Thymus (tissue), 11 donors: ENCODE data around the gene NGFR. TPM values are rescaled to one million over a fixed set of nuclear protein-coding genes. Genes with fewer than 3 reads are reported as not detected.

Source experiments
- DNase-seq, 9 donors: peaks; one replicate each; pipeline ENCODE4 v3.0.0-alpha.2; 2013; ENCODE audit warnings: low spot score in 9 of 9, low read depth in 6 of 9, missing footprints in 1 of 9
- H3K27ac ChIP-seq, 2 donors: one replicate each; pipeline ENCODE4 v1.5.1; 2013; ENCODE audit warnings: control low read depth in 1 of 2, low read depth in 1 of 2, low read length in 1 of 2, mild to moderate bottlenecking in 1 of 2, moderate library complexity in 1 of 2
- H3K27me3 ChIP-seq, 2 donors: one replicate each; pipeline ENCODE4 v1.5.1; 2013; ENCODE audit warnings: low read length in 1 of 2; ENCODE audit not compliant: control insufficient read depth in 2 of 2, insufficient read depth in 1 of 2
- H3K36me3 ChIP-seq, 2 donors: one replicate each; pipeline ENCODE4 v1.5.1; 2013; ENCODE audit warnings: low read length in 1 of 2, mild to moderate bottlenecking in 1 of 2, moderate library complexity in 1 of 2; ENCODE audit not compliant: control insufficient read depth in 2 of 2, insufficient read depth in 2 of 2
- H3K4me1 ChIP-seq, 2 donors: one replicate each; pipeline ENCODE4 v1.5.1; 2013; ENCODE audit warnings: low read length in 2 of 2; ENCODE audit not compliant: control insufficient read depth in 2 of 2, insufficient read depth in 2 of 2
- H3K4me3 ChIP-seq, 2 donors: one replicate each; pipeline ENCODE4 v1.5.1; 2013; ENCODE audit warnings: low read length in 2 of 2, control low read depth in 1 of 2, mild to moderate bottlenecking in 1 of 2
- H3K9me3 ChIP-seq, 2 donors: one replicate each; pipeline ENCODE4 v1.5.1; 2013; ENCODE audit warnings: low read length in 1 of 2, mild to moderate bottlenecking in 1 of 2; ENCODE audit not compliant: control insufficient read depth in 2 of 2, insufficient read depth in 1 of 2
- WGBS: extraction: QIAGEN DNeasy Blood & Tissue Kit; methylation state at CpG from one replicate; pipeline ENCODE4 v1.1.7; 2013; 5-methylcytosine and 5-hydroxymethylcytosine counted together
- polyA plus RNA-seq: library from polyadenylated mRNA; stranded (reverse); fragments of 200-250 nt; gene quantifications from one replicate; pipeline ENCODE4 v1.2.3, GENCODE V29; 2013
- total RNA-seq: library from RNA; stranded (reverse); fragments of 120-200 nt; gene quantifications from one replicate; pipeline ENCODE4 v1.2.4, GENCODE V29; 2013
- donor health status: healthy.

Gene NGFR
- total and polyA plus RNA-seq, 2 donors = 1.9 to 5.0 TPM

DNA sequence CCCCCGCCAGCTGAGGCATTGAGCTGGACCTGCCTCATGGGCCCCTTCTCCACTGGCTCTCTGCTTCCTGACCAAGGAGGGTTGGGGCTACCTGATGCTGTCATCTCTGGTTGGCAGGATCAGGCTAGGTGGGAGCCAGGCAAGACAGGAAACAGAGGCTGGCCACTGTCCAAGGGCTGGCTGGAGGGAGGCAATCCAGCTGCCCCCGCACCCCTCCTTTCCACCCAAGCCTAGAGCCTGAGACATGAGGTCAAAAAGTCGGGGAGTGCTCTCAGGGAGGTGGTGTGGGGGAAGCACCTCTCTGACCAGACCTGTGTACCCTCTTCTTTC is 14.5 kb downstream of the NGFR start:
- no peak overlapping the region for H3K27ac ChIP-seq
- no peak overlapping the region for H3K4me3 ChIP-seq
- WGBS = 92% methylated on average over 3 of the region's 3 CpGs
- peaks cover 2 to 69% of the 10 kb centered on the region in 2 donors for H3K27me3 ChIP-seq
- no peaks in the 10 kb centered on the region for H3K9me3 ChIP-seq
- H3K36me3 ChIP-seq = no peaks in the 10 kb centered on the region
- no peak for DNase-seq
- H3K4me1 ChIP-seq = peaks cover 0 to 12% of the 10 kb centered on the region in 2 donors

DNA sequence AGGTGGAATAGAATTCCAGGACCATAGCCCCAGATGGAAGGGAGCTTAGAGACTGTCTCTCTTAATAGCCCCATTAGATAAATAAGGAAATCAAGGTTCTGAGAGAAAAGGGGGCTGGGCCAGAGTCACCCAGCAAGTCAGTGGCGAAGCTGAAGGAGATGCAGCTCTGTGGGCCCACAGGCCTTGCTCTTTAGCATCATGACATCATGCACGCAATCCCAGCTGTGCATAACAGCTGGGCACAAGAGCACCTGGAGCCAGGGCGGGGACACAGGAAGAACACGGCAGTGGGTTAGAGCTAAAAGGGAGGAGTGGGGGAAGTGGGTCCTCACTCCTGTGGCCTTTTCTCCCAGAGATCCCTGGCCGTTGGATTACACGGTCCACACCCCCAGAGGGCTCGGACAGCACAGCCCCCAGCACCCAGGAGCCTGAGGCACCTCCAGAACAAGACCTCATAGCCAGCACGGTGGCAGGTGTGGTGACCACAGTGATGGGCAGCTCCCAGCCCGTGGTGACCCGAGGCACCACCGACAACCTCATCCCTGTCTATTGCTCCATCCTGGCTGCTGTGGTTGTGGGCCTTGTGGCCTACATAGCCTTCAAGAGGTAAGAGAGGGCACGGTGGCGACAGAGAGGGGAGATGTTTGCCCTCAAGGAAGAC is 15.1 kb downstream of the NGFR start:
- Histone ChIP-seq H3K4me1 (peaks cover 0 to 17% of the 10 kb centered on the region in 2 donors), H3K27me3 (peaks cover 2 to 70% of the 10 kb centered on the region in 2 donors)
- WGBS = 93% methylated on average over 13 of the region's 13 CpGs

DNA sequence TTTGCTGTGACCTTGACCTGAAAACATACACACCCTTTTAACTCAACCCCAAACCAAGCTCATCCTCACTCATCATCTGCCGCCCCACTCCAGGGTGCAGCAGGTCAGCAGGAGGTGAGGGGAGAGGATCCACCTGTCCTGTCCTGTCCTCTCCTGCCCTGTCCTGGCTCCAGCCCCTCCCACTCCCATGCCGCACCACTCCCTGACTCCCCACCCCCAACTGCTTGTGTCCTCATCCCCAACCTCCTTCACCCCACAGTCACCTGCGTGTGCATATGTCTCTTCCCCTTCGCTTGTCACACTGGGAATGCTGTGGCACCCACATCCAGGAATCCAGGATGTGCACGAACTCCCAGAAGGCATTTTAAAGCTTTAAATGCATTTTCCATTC is 15.6 kb downstream of the NGFR start:
- peaks cover 0 to 22% of the 10 kb centered on the region in 2 donors for H3K4me1 ChIP-seq
- H3K27ac ChIP-seq = no peak overlapping the region
- H3K27me3 ChIP-seq = peaks cover 2 to 65% of the 10 kb centered on the region in 2 donors
- WGBS = 94% methylated on average over 5 of the region's 5 CpGs
- no peak for DNase-seq
- no peak overlapping the region for H3K4me3 ChIP-seq
- H3K36me3 ChIP-seq = no peaks in the 10 kb centered on the region
- H3K9me3 ChIP-seq = no peaks in the 10 kb centered on the region

More for the DNA sequence above, 15.1 kb downstream of the NGFR start:
- Histone ChIP-seq H3K9me3 (no peaks in the 10 kb centered on the region), H3K27ac (no peak overlapping the region), H3K36me3 (no peaks in the 10 kb centered on the region), H3K4me3 (no peak overlapping the region)
- no peak for DNase-seq

DNA sequence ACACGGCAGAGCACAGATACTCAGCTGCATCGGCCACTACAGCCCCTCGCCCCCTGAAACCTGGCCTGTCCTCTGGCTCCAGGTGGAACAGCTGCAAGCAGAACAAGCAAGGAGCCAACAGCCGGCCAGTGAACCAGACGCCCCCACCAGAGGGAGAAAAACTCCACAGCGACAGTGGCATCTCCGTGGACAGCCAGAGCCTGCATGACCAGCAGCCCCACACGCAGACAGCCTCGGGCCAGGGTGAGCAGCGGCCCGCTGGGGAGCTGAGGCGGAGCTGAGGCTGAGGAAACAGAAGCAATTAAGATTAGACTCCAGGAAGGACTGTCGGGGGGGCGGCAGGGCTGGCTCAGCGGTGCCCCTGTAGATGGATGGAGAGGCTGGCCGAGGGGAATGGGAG is 16.7 kb downstream of the NGFR start:
- H3K27me3 ChIP-seq = peaks cover 2 to 60% of the 10 kb centered on the region in 2 donors
- WGBS = 95% methylated on average over 16 of the region's 16 CpGs
- no peaks in the 10 kb centered on the region for H3K36me3 ChIP-seq
- no peak overlapping the region for H3K4me3 ChIP-seq
- peaks cover 0 to 29% of the 10 kb centered on the region in 2 donors for H3K4me1 ChIP-seq
- no peak overlapping the region for H3K27ac ChIP-seq
- no peak for DNase-seq
- H3K9me3 ChIP-seq = no peaks in the 10 kb centered on the region

DNA sequence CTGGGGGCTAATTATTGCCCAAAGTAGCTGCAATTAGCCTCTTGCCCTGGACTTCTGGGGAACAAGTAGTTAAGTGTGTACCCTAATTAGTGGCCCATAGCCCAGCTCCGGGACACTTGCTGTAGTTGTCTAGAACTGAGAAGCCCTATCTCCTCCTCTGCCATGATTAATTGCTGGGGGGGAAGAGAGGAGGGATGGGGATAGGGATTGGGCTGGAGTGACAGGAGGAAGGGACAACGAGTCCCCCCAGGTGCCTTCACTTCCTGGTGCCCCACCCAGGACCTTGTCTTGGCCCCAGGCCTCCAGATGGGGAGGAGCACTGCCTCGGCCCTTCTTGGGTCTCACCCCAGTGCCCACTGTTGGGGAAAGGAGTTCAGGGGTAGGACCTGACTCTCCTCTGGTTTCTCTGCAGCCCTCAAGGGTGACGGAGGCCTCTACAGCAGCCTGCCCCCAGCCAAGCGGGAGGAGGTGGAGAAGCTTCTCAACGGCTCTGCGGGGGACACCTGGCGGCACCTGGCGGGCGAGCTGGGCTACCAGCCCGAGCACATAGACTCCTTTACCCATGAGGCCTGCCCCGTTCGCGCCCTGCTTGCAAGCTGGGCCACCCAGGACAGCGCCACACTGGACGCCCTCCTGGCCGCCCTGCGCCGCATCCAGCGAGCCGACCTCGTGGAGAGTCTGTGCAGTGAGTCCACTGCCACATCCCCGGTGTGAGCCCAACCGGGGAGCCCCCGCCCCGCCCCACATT is 17.4 kb downstream of the NGFR start:
- Histone ChIP-seq H3K36me3 (no peaks in the 10 kb centered on the region), H3K4me1 (peaks cover 0 to 29% of the 10 kb centered on the region in 2 donors), H3K4me3 (no peak overlapping the region), H3K9me3 (no peaks in the 10 kb centered on the region), H3K27me3 (peaks cover 2 to 54% of the 10 kb centered on the region in 2 donors), H3K27ac (no peak overlapping the region)
- DNase-seq = no peak
- 90% methylated on average over 26 of the region's 26 CpGs for WGBS

DNA sequence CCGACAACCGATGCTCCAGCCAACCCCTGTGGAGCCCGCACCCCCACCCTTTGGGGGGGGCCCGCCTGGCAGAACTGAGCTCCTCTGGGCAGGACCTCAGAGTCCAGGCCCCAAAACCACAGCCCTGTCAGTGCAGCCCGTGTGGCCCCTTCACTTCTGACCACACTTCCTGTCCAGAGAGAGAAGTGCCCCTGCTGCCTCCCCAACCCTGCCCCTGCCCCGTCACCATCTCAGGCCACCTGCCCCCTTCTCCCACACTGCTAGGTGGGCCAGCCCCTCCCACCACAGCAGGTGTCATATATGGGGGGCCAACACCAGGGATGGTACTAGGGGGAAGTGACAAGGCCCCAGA is 17.9 kb downstream of the NGFR start:
- no peaks in the 10 kb centered on the region for H3K36me3 ChIP-seq
- 79% methylated on average over 6 of the region's 6 CpGs for WGBS
- DNase-seq = no peak
- no peaks in the 10 kb centered on the region for H3K9me3 ChIP-seq
- H3K27me3 ChIP-seq = peaks cover 2 to 48% of the 10 kb centered on the region in 2 donors
- no peak overlapping the region for H3K4me3 ChIP-seq
- no peak overlapping the region for H3K27ac ChIP-seq
- peaks cover 0 to 26% of the 10 kb centered on the region in 2 donors for H3K4me1 ChIP-seq

DNA sequence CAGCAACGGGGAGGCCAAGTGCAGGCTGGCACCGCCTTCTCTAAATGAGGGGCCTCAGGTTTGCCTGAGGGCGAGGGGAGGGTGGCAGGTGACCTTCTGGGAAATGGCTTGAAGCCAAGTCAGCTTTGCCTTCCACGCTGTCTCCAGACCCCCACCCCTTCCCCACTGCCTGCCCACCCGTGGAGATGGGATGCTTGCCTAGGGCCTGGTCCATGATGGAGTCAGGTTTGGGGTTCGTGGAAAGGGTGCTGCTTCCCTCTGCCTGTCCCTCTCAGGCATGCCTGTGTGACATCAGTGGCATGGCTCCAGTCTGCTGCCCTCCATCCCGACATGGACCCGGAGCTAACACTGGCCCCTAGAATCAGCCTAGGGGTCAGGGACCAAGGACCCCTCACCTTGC is 18.5 kb downstream of the NGFR start:
- Histone ChIP-seq H3K4me3 (no peak overlapping the region), H3K9me3 (no peaks in the 10 kb centered on the region), H3K4me1 (peaks cover 0 to 22% of the 10 kb centered on the region in 2 donors), H3K27ac (no peak overlapping the region), H3K27me3 (peaks cover 0 to 44% of the 10 kb centered on the region in 2 donors), H3K36me3 (no peaks in the 10 kb centered on the region)
- WGBS = 94% methylated on average over 8 of the region's 8 CpGs
- no peak for DNase-seq

DNA sequence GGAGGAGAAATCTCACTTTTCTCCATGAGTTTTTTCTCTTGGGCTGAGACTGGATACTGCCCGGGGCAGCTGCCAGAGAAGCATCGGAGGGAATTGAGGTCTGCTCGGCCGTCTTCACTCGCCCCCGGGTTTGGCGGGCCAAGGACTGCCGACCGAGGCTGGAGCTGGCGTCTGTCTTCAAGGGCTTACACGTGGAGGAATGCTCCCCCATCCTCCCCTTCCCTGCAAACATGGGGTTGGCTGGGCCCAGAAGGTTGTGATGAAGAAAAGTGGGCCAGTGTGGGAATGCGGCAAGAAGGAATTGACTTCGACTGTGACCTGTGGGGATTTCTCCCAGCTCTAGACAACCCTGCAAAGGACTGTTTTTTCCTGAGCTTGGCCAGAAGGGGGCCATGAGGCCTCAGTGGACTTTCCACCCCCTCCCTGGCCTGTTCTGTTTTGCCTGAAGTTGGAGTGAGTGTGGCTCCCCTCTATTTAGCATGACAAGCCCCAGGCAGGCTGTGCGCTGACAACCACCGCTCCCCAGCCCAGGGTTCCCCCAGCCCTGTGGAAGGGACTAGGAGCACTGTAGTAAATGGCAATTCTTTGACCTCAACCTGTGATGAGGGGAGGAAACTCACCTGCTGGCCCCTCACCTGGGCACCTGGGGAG is 19.1 kb downstream of the NGFR start:
- no peak overlapping the region for H3K4me3 ChIP-seq
- H3K27me3 ChIP-seq = peaks cover 0 to 38% of the 10 kb centered on the region in 2 donors
- no peaks in the 10 kb centered on the region for H3K36me3 ChIP-seq
- 93% methylated on average over 15 of the region's 15 CpGs for WGBS
- no peak for DNase-seq
- no peaks in the 10 kb centered on the region for H3K9me3 ChIP-seq
- H3K27ac ChIP-seq = peak overlapping the region in 1 of 2 donors; percentile 28
- H3K4me1 ChIP-seq = peaks cover 0 to 21% of the 10 kb centered on the region in 2 donors

DNA sequence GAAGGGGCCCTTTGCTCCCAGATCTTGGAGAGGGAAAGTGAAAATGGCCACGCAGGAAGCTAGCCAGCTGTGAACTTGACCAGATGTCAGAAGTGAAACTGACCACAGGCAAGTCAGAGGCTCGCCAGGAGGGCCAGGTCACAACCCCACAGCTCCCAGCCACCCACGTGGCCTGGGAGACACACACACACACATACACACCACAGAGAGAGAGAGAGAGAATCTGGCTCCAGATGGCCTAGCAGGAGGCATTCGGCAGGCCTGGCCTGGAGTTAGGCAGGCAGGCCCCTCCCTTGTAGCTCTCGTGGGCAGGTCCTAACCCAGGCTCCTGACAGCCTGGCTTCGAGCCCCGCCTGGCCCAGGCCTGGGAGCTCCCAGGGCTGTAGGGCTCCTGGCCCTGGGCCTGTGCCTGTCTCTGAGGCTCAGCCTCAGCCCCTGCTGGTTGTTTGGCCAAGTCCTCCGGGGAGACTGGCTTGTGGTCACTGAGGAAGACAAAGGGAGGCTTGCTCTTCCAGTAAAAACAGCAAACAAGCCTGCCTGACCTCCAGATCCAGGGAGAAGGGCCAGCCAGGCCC is 20.2 kb downstream of the NGFR start:
- 51% methylated on average over 8 of the region's 8 CpGs for WGBS

More for the DNA sequence above, 20.2 kb downstream of the NGFR start:
- DNase-seq = no peak
- no peak overlapping the region for H3K4me3 ChIP-seq
- peak overlapping the region; percentile 56 to 64 for H3K27ac ChIP-seq
- H3K36me3 ChIP-seq = no peaks in the 10 kb centered on the region
- peaks cover 0 to 28% of the 10 kb centered on the region in 2 donors for H3K27me3 ChIP-seq
- peaks cover 0 to 23% of the 10 kb centered on the region in 2 donors for H3K4me1 ChIP-seq
- H3K9me3 ChIP-seq = no peaks in the 10 kb centered on the region
